ENCODE data around the gene UBALD2.
"Not testable (repeated sequence)": the region's sequence is repeated elsewhere in the genome, so short reads cannot be mapped to it uniquely, and the experiment has no call there.

Gene UBALD2

DNA sequence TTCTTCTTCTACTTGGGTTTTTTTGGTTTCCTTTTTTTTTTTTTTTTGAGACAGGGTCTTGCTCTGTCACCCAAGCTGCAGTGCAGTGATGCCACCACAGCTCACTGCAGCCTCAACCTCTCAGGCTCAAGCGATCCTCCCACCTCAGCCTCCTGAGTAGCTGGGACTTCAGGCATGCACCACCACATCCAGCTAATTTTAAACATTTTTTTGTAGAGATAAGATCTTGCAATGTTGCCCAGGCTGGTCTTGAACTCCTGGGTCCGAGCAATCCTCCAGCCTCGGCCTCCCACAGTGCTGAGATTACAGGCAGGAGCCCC lies 39.9 kb downstream of the UBALD2 start:
- H3K27ac ChIP-seq, H3K4me3 ChIP-seq: not testable (repeated sequence)

DNA sequence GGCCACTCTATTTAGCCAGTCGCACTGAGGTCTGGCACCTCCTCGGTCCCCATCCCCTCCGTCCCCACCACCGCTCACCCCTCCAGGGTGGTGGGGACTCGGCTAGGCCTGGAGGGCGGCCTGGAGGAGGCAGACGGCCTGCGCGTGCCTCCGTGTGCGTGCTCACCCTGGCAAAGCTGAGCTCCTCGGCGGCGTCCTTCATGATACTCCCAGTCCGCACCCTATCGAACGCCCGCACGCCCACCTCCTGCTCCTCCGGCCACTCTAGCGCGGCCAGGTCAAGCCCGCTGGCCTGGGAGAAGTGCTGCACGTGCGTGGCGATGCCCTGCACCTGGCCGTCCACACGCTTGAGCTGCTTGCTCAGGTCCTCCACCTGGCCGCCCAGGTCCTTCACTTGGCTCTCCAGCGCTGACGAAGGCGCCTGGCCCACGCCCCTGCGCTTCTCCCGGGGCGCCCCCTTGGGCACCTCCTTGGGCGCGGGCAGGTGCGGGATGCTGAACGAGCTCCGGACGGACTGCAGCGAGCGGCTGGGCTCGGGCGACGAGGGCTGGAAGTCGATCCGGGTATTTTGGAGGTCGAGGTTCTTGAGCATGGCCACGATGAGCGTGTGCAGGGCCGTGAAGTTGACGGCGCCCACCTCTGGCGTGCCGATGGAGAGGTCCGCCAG lies 42.3 kb downstream of the UBALD2 start:
- Histone ChIP-seq H3K4me3 (no peak overlapping the region), H3K27ac (no peak overlapping the region)

GRCh38 chr17:76307966-76308338 lies 42.8 kb downstream of the UBALD2 start, which contains the start of gene QRICH2:
Gene QRICH2, minus strand, starts transcription at chr17:76308276. Its CDS starts 278 bp downstream, at chr17:76307998.
- Histone ChIP-seq H3K4me3 (no peak within 1 kb of the TSS), H3K27ac (no peak within 1 kb of the TSS)

DNA sequence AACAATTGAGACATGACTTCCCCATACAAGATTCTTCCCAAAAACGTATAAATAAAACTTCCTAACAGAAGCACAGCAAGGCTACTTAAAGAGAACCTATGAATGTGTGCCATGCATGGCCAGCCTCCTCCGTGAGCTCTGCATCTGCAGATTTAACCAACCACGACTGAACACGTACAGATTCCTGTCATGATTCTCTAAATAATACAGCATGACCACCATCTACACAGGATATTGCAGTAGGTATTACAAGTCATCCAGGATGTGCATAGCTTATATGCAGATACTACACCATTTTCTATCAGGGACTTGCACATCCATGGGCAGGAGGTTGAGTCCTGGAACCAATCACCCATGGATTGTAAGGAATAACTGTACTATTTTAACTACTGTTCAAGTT lies 44.3 kb downstream of the UBALD2 start:
- H3K27ac ChIP-seq, result no peak overlapping the region
- H3K4me3 ChIP-seq, result no peak overlapping the region

GRCh38 chr17:76312735-76313134 lies 47.6 kb downstream of the UBALD2 start:
- H3K27ac ChIP-seq, result no peak overlapping the region
- H3K4me3 ChIP-seq, result no peak overlapping the region

GRCh38 chr17:76314392-76315227 lies 49.5 kb downstream of the UBALD2 start:
- no peak overlapping the region for H3K4me3 ChIP-seq

DNA sequence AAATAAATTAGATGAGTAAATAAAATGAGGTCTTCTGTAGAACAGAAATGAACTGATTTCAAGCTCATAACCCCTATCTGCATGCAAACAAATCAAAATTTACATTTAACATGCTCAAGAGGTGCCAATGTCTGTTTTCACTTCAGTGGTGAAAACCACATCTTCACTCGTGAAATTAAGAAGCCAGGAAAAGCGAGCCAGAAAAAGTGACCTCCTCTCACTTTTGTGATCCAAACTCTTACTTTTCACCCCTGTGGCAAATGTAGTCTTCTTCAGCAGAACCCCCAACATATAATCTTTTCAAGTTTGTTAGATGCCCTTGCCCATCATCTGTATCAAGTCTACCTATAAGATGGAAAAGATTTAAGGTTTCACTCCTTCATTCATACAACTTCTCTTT lies 52.4 kb downstream of the UBALD2 start:
- H3K4me3 ChIP-seq, result no peak overlapping the region
- no peak overlapping the region for H3K27ac ChIP-seq

More at GRCh38 chr17:76314392-76315227, 49.5 kb downstream of the UBALD2 start:
- H3K27ac ChIP-seq, result peak overlapping the region in 3 of 21 experiments; percentile 29 to 60 (median 57)

GRCh38 chr17:76318586-76318985 lies 53.4 kb downstream of the UBALD2 start:
- Histone ChIP-seq H3K4me3 (no peak overlapping the region), H3K27ac (no peak overlapping the region)
